ENCODE results near the gene CD99.
"Not testable (repeated sequence)": the region's sequence is repeated elsewhere in the genome, so short reads cannot be mapped to it uniquely, and the experiment has no call there.

Gene CD99

DNA sequence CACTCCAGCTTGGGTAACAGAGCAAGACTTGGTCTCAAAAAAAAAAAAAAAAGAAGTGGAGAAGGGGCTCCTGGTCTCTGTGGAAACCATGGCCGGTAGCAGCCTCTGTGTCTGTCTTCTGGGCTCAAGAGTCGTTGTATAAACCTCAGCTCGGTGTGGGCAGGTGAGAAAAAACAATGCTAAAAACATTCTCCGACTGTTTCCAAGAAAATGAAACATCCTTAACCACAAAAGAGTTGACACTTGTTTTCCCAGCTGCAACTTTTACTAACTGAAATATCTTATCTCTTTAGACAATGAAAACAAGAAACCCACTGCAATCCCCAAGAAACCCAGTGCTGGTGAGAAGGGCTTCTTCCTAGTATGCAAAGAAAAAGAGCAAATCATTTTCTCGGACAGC is 26.2 kb downstream of the CD99 start:
- no peaks in the 10 kb centered on the region for H3K9me3 ChIP-seq (ENCODE audit: control insufficient read depth, low read length)
- TF ChIP-seq, protein P1, sequence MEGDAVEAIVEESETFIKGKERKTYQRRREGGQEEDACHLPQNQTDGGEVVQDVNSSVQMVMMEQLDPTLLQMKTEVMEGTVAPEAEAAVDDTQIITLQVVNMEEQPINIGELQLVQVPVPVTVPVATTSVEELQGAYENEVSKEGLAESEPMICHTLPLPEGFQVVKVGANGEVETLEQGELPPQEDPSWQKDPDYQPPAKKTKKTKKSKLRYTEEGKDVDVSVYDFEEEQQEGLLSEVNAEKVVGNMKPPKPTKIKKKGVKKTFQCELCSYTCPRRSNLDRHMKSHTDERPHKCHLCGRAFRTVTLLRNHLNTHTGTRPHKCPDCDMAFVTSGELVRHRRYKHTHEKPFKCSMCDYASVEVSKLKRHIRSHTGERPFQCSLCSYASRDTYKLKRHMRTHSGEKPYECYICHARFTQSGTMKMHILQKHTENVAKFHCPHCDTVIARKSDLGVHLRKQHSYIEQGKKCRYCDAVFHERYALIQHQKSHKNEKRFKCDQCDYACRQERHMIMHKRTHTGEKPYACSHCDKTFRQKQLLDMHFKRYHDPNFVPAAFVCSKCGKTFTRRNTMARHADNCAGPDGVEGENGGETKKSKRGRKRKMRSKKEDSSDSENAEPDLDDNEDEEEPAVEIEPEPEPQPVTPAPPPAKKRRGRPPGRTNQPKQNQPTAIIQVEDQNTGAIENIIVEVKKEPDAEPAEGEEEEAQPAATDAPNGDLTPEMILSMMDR (IDR thresholded peaks at IDR 0.05): no peak
- H3K9ac ChIP-seq: no peak overlapping the region
- H3K4me3 ChIP-seq (ENCODE audit: low read depth, low read length): no peak overlapping the region
- H3K4me1 ChIP-seq: no peaks in the 10 kb centered on the region
- H3K27me3 ChIP-seq (ENCODE audit: control insufficient read depth, insufficient read depth, low read length): no peaks in the 10 kb centered on the region
- no peaks in the 10 kb centered on the region for H3K36me3 ChIP-seq (ENCODE audit: control insufficient read depth, insufficient read depth, low read length)
- no peak overlapping the region for H2AFZ ChIP-seq
- no peaks in the 10 kb centered on the region for H3K79me2 ChIP-seq
- no peak overlapping the region for H3K4me2 ChIP-seq (ENCODE audit: low read length)
- no peak overlapping the region for H3K27ac ChIP-seq

DNA sequence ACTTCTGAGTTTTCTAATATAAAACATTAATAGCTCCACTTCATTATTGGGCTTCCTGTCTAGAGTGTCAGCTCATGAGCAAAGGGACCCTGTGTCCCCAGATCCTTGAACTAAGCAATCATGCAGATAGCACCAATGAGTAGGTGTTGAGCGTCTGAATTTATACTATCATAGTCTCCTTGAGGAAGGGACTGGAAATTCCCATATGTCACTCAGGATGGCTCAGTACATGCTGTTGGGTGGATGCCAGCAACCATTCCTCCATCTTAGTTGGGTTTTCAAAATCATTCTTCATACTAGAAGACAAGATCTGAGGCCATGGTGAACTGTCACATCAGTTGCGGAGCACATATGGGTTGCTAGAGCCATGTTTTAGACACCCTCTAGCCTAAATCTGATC is 27.7 kb downstream of the CD99 start:
- H3K36me3 ChIP-seq (ENCODE audit: control insufficient read depth, insufficient read depth, low read length): no peaks in the 10 kb centered on the region
- no peak overlapping the region for H3K4me3 ChIP-seq (ENCODE audit: low read depth, low read length)
- H2AFZ ChIP-seq: no peak overlapping the region
- H3K27me3 ChIP-seq (ENCODE audit: control insufficient read depth, insufficient read depth, low read length): no peaks in the 10 kb centered on the region
- H3K4me1 ChIP-seq: no peaks in the 10 kb centered on the region
- H3K4me2 ChIP-seq (ENCODE audit: low read length): no peak overlapping the region
- TF ChIP-seq, protein P1 (IDR thresholded peaks at IDR 0.05): no peak
- no peak overlapping the region for H3K27ac ChIP-seq
- no peaks in the 10 kb centered on the region for H3K79me2 ChIP-seq
- no peaks in the 10 kb centered on the region for H3K9me3 ChIP-seq (ENCODE audit: control insufficient read depth, low read length)
- H3K9ac ChIP-seq: no peak overlapping the region

DNA sequence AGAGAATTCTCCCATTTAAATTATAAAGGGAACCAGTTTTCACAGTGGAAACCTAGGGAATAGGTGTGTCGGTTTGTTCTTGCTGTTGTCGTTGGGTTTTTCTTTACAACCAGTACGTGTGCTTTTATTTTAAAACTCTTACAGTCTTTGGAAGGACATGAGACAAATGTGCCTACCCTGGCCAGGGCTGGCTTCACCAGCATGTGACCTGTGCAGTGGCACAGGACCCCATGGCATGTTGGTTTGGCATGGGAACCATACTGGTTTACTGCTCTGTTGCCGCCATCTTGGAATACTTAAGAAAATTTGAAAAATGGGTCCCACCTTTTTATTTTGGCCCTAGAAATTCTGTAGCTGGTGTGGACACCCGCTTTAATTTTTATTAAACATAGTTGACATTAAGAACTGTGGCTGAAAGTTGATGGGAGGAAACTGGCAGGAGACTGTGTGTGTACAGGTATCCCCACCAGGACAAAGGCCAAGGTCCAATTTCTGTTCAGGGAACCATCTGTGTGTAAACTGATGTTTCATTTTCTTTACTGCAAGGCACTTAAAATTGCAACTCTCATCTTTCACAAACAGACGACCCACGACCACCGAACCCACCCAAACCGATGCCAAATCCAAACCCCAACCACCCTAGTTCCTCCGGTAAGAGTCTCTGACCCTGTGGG is 28.8 kb downstream of the CD99 start:
- H3K36me3 ChIP-seq (ENCODE audit: control insufficient read depth, insufficient read depth, low read length): no peaks in the 10 kb centered on the region
- H3K9me3 ChIP-seq (ENCODE audit: control insufficient read depth, low read length): no peaks in the 10 kb centered on the region
- H3K4me2 ChIP-seq (ENCODE audit: low read length): no peak overlapping the region
- H3K27me3 ChIP-seq (ENCODE audit: control insufficient read depth, insufficient read depth, low read length): no peaks in the 10 kb centered on the region
- no peak overlapping the region for H3K4me3 ChIP-seq (ENCODE audit: low read depth, low read length)
- no peaks in the 10 kb centered on the region for H3K4me1 ChIP-seq
- no peak overlapping the region for H3K27ac ChIP-seq
- H3K79me2 ChIP-seq: no peaks in the 10 kb centered on the region
- no peak overlapping the region for H2AFZ ChIP-seq
- TF ChIP-seq, protein P1 (IDR thresholded peaks at IDR 0.05): no peak
- no peak overlapping the region for H3K9ac ChIP-seq

DNA sequence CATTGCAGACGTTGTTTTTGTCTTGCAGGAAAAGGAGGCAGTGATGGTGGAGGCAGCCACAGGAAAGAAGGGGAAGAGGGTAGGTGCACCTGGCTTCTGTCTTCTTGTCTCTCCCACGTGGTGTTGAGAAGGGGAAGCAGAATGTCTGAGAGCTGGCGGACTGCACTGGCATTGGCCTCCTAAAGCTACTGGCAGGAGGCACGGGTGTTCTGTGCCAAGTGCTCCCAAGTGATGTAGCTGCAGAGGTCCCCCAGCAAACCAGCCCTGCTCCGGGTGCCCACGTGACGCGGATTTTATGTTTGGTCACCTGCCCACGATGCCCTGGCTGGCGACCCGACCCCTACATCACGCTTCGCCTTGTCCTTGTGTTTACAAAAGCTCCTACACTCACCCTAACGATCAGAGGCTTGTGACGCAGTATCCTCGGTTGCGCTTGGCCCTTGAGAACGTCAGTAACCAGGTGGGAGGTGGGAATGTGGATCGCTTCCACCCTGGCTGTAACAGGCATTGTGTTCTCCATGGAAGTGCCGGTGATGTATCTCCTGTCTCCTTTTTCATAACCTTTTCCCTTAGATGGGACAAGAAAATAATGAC is 32.3 kb downstream of the CD99 start:
- no peaks in the 10 kb centered on the region for H3K79me2 ChIP-seq
- TF ChIP-seq, protein P1 (IDR thresholded peaks at IDR 0.05): no peak
- no peak overlapping the region for H3K9ac ChIP-seq
- H3K9me3 ChIP-seq (ENCODE audit: control insufficient read depth, low read length): no peaks in the 10 kb centered on the region
- H3K4me1 ChIP-seq: no peaks in the 10 kb centered on the region
- H3K27me3 ChIP-seq (ENCODE audit: control insufficient read depth, insufficient read depth, low read length): no peaks in the 10 kb centered on the region
- no peak overlapping the region for H2AFZ ChIP-seq
- no peak overlapping the region for H3K27ac ChIP-seq
- H3K4me3 ChIP-seq (ENCODE audit: low read depth, low read length): no peak overlapping the region
- H3K4me2 ChIP-seq (ENCODE audit: low read length): no peak overlapping the region
- no peaks in the 10 kb centered on the region for H3K36me3 ChIP-seq (ENCODE audit: control insufficient read depth, insufficient read depth, low read length)

DNA sequence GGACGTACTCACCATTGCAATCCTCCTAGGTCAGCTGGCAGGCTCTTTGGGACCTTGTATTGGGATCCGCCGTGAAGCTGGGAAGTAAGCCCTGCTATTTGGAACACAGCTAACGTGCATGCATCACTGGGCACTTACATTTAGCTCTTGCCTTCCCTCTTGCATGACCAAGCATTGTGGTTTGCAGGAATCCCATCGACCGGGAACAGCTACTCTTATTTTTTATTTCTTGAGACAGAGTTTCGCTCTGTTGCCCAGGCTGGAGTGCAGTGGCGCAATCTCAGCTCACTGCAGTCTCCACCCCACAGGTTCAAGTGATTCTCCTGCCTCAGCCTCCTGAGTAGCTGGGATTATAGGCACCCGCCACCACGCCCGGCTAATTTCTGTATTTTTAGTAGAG is 36.2 kb downstream of the CD99 start:
- H3K9me3 ChIP-seq (ENCODE audit: control insufficient read depth, low read length); H3K79me2 ChIP-seq; H3K9ac ChIP-seq; H3K4me2 ChIP-seq (ENCODE audit: low read length); H3K36me3 ChIP-seq (ENCODE audit: control insufficient read depth, insufficient read depth, low read length); H3K27ac ChIP-seq; H3K4me1 ChIP-seq; H3K27me3 ChIP-seq (ENCODE audit: control insufficient read depth, insufficient read depth, low read length); H2AFZ ChIP-seq; H3K4me3 ChIP-seq (ENCODE audit: low read depth, low read length): not testable (repeated sequence)
